Measurements from ENCODE around the gene G6PC1.
"Not testable (repeated sequence)": the region's sequence is repeated elsewhere in the genome, so short reads cannot be mapped to it uniquely, and the experiment has no call there.

Gene G6PC1

GRCh38 chr17:42918902-42919521 is 18.4 kb downstream of the G6PC1 start:
- in situ Hi-C loops (cut with HindIII; ENCODE audit: low sequenced_read_pairs) = no loop called here
- no peak for TF ChIP-seq CTCF (IDR thresholded peaks at IDR 0.05; ENCODE audit: low read depth, low read length, missing control alignments)
- no peak for DNase-seq (ENCODE audit: low read depth)
- no peak overlapping the region for H3K4me3 ChIP-seq (ENCODE audit: low read depth, low read length)

- DNase-seq (ENCODE audit: low read depth); in situ Hi-C loops (cut with HindIII; ENCODE audit: low sequenced_read_pairs); H3K4me3 ChIP-seq (ENCODE audit: low read depth, low read length): not testable (repeated sequence)
These were observed 19.0 kb downstream of the G6PC1 start for GRCh38 chr17:42919522-42920077.

- DNase-seq (ENCODE audit: low read depth) = no peak
- in situ Hi-C loops (cut with HindIII; ENCODE audit: low sequenced_read_pairs) = no loop called here
- no peak overlapping the region for H3K4me3 ChIP-seq (ENCODE audit: low read depth, low read length)
- no peak for TF ChIP-seq CTCF (IDR thresholded peaks at IDR 0.05; ENCODE audit: low read depth, low read length, missing control alignments)
These were observed 19.7 kb downstream of the G6PC1 start for GRCh38 chr17:42920106-42920900.

GRCh38 chr17:42920922-42921321 is 20.3 kb downstream of the G6PC1 start:
- DNase-seq (ENCODE audit: low read depth) = no peak
- in situ Hi-C loops (cut with HindIII; ENCODE audit: low sequenced_read_pairs) = no loop called here
- H3K4me3 ChIP-seq (ENCODE audit: low read depth, low read length) = no peak overlapping the region
- no peak for TF ChIP-seq CTCF (IDR thresholded peaks at IDR 0.05; ENCODE audit: low read depth, low read length, missing control alignments)

GRCh38 chr17:42922294-42922693 is 21.7 kb downstream of the G6PC1 start:
- no peak for DNase-seq (ENCODE audit: low read depth)
- in situ Hi-C loops (cut with HindIII; ENCODE audit: low sequenced_read_pairs) = no loop called here
- TF ChIP-seq CTCF (IDR thresholded peaks at IDR 0.05; ENCODE audit: low read depth, low read length, missing control alignments) = no peak
- H3K4me3 ChIP-seq (ENCODE audit: low read depth, low read length) = no peak overlapping the region

- in situ Hi-C loops (cut with HindIII; ENCODE audit: low sequenced_read_pairs); DNase-seq (ENCODE audit: low read depth); H3K4me3 ChIP-seq (ENCODE audit: low read depth, low read length): not testable (repeated sequence)
These were observed 22.9 kb downstream of the G6PC1 start for GRCh38 chr17:42923472-42923871.

- DNase-seq (ENCODE audit: low read depth) = no peak
- H3K4me3 ChIP-seq (ENCODE audit: low read depth, low read length) = no peak overlapping the region
- in situ Hi-C loops (cut with HindIII; ENCODE audit: low sequenced_read_pairs) = no loop called here
- no peak for TF ChIP-seq CTCF (IDR thresholded peaks at IDR 0.05; ENCODE audit: low read depth, low read length, missing control alignments)
These were observed 24.3 kb downstream of the G6PC1 start for GRCh38 chr17:42924891-42925290.

Data from astrocyte of the cerebellum (primary cell).